Activated T-cell treated with anti-CD3 and anti-CD28 coated beads for 48 hours (primary cell): ENCODE data around the gene U2SURP.
"Not testable (repeated sequence)": the region's sequence is repeated elsewhere in the genome, so short reads cannot be mapped to it uniquely, and the experiment has no call there.

Source experiments
- DNase-seq: peaks from one replicate; pipeline ENCODE4 v3.0.0-alpha.2; 2020; ENCODE audit warnings: low read depth

Gene U2SURP

GRCh38 chr3:143014921-143015320, 13.6 kb downstream of the U2SURP start:
- DNase-seq: no peak

- DNase-seq: no peak
Measured at GRCh38 chr3:143016321-143016972, 15.1 kb downstream of the U2SURP start.

- no peak for DNase-seq
Measured at GRCh38 chr3:143024351-143024960, 23.1 kb downstream of the U2SURP start.

- DNase-seq: no peak
Measured at GRCh38 chr3:143031327-143031726, 30.0 kb downstream of the U2SURP start.

GRCh38 chr3:143031796-143032387, 30.5 kb downstream of the U2SURP start:
- DNase-seq: not testable (repeated sequence)

- DNase-seq: no peak
Measured at GRCh38 chr3:143035466-143036211, 34.3 kb downstream of the U2SURP start.

GRCh38 chr3:143036557-143036956, 35.2 kb downstream of the U2SURP start:
- no peak for DNase-seq

GRCh38 chr3:143037867-143038266, 36.5 kb downstream of the U2SURP start:
- no peak for DNase-seq

GRCh38 chr3:143040261-143040879, 39.0 kb downstream of the U2SURP start:
- no peak for DNase-seq

- no peak for DNase-seq
Measured at GRCh38 chr3:143041903-143042302, 40.5 kb downstream of the U2SURP start.

- DNase-seq: no peak
Measured at GRCh38 chr3:143045639-143046038, 44.3 kb downstream of the U2SURP start.

GRCh38 chr3:143046075-143046474, 44.7 kb downstream of the U2SURP start:
- not testable (repeated sequence) for DNase-seq

- DNase-seq: no peak
Measured at GRCh38 chr3:143054011-143054410, 52.6 kb downstream of the U2SURP start.

GRCh38 chr3:143056372-143056771, 55.0 kb downstream of the U2SURP start:
- no peak for DNase-seq

GRCh38 chr3:143060906-143061305, 59.5 kb downstream of the U2SURP start:
- DNase-seq: no peak

- DNase-seq: no peak
Measured at GRCh38 chr3:143063018-143063417, 61.6 kb downstream of the U2SURP start.

GRCh38 chr3:143064777-143065176, 63.4 kb downstream of the U2SURP start:
- DNase-seq: no peak

GRCh38 chr3:143065364-143065763, 64.0 kb downstream of the U2SURP start:
- DNase-seq: no peak

GRCh38 chr3:143066033-143066432, 64.7 kb downstream of the U2SURP start:
- DNase-seq: no peak

- no peak for DNase-seq
Measured at GRCh38 chr3:143067201-143067600, 65.8 kb downstream of the U2SURP start.

- no peak for DNase-seq
Measured at GRCh38 chr3:143068059-143068458, 66.7 kb downstream of the U2SURP start.

- no peak for DNase-seq
Measured at GRCh38 chr3:143070977-143071551, 69.7 kb downstream of the U2SURP start.
